Prostate gland (tissue), 2 donors: ENCODE measurements around the gene SYDE2.

Source experiments
- POLR2AphosphoS5 ChIP-seq: sonication (generic); formaldehyde crosslinking; IDR thresholded peaks from one replicate; pipeline ENCODE4 v1.6.1; 2017; ENCODE audit warnings: antibody characterized with exemption
- TF ChIP-seq, protein P1 (sequence below), 4 experiments: fragments of 200-600 bp in 2 of 4; fragments of 450-650 bp in 2 of 4; sonication (generic) in 2 of 4; IDR thresholded peaks; 1 replicate in 3 of 4; 2 replicates in 1 of 4; pipeline ENCODE4 v1.5.1; 2016 to 2019; ENCODE audit warnings: antibody characterized with exemption in 4 of 4, mild to moderate bottlenecking in 2 of 4, moderate library complexity in 2 of 4

DNA sequence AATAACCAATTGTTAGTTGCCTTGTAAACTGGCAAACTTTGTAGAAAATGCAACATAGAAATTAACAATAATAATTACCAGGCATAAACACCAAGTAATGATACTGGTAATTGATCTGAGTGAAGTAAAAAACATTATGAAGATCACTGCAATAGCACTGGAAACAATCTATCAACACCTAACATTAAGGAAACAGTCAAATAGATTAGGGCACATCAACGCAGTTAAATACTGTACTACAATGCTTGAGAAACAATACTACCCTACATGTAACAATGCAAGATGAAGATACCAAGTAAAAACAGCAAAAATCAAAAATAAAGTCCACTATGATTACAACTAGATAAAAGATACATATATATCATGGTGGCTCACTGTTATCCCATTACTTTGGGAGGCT lies 16.6 kb downstream of the SYDE2 start:
- TF ChIP-seq, protein P1, sequence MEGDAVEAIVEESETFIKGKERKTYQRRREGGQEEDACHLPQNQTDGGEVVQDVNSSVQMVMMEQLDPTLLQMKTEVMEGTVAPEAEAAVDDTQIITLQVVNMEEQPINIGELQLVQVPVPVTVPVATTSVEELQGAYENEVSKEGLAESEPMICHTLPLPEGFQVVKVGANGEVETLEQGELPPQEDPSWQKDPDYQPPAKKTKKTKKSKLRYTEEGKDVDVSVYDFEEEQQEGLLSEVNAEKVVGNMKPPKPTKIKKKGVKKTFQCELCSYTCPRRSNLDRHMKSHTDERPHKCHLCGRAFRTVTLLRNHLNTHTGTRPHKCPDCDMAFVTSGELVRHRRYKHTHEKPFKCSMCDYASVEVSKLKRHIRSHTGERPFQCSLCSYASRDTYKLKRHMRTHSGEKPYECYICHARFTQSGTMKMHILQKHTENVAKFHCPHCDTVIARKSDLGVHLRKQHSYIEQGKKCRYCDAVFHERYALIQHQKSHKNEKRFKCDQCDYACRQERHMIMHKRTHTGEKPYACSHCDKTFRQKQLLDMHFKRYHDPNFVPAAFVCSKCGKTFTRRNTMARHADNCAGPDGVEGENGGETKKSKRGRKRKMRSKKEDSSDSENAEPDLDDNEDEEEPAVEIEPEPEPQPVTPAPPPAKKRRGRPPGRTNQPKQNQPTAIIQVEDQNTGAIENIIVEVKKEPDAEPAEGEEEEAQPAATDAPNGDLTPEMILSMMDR (IDR thresholded peaks at IDR 0.05), result no peak
- TF ChIP-seq POLR2AphosphoS5, result no peak
